GM19463 (cell line): ENCODE measurements around the gene CAMK1.

Experiments
- ATAC-seq: cut with Tn5 transposase; IDR thresholded peaks from one replicate; pipeline ENCODE4 v1.9.1; 2021; ENCODE audit warnings: mild to moderate bottlenecking, moderate library complexity; ENCODE audit not compliant: unreplicated experiment

CAMK1 gene

GRCh38 chr3:9769426-9770275, at the start of gene CAMK1:
Gene CAMK1 (minus strand): TSS chr3:9769947. CDS start chr3:9767749, 2,198 bp downstream.
- peak; percentile 63 for ATAC-seq

DNA sequence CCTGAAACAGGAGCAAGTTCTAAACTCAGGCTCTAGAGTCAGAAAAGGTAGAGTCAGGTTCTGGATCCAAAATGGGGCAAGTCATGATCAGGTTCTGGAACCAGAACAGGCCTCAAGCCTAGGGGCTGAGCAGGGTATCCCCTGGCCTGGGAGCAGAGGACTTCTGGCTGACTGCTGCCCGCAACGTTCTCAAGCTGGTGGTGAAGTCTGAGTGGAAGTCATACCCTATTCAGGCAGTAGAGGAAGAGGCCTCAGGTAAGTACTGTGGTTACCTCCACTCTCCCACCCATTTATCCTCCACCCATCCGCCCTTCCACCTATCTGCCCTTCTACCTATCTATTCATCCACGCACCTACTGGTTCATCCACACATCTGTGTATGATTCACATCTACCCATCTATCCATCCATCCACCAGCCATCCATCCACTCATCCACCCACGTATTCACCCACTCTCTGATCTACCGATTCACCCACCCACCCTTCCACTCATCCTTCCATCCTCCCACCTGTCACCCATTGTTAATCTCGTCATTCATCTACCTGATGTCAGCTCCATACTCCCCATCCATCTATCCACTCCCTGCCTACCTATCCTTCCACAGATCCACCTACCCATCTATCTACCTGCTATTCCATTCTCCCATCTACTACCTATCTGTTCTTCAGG, 49.1 kb upstream of the CAMK1 start:
- ATAC-seq = no peak

DNA sequence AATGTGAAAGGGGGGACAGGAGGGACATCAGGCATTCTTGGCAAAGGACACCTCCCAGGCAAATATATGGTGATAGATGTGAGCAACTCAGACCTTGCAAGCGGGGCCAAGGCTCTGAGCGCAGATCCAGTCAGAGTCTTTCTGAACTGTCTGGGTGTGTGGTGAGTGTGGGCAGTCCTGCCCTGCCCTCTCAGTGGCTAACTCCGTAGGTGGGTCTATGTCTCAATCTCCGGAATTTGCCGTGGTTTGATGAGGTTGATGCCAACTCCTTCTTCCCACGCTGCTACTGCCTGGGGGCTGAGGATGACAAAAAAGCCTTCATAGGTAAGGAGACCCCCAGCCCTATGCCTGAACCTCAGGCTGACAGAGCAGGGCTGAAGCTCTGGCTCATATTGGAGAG, 47.7 kb upstream of the CAMK1 start:
- ATAC-seq = no peak

- ATAC-seq = no peak
Measured at GRCh38 chr3:9815986-9816385, 46.2 kb upstream of the CAMK1 start.

DNA sequence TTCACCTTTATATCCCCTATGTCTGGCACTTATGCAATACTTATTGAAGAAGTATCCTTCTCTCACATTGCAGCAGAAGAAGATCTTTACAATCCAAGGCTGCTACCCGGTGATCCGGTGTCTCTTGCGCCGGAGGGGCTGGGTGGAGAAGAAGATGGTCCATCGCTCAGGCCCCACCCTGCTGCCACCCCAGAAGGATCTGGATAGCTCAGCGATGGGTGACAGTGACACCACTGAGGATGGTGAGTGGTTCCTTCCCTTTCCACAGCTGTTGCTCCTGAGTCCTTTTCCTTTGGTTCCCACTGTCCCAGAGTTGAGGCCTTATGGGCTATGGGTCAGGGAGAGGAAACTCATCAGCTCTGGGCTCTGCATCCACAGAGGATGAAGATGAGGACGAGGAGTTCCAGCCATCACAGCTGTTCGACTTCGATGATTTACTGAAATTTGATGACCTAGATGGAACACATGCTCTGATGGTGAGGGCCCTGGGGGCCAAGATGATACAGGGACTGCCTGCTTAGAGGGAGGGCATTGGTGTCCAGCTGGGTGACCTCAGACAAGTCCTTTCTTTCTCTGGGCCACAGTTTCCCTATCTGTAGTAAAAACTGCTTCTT, 43.2 kb upstream of the CAMK1 start:
- no peak for ATAC-seq

GRCh38 chr3:9810846-9811245, 41.1 kb upstream of the CAMK1 start:
- ATAC-seq = no peak

GRCh38 chr3:9810433-9810770, 40.7 kb upstream of the CAMK1 start:
- ATAC-seq = no peak

DNA sequence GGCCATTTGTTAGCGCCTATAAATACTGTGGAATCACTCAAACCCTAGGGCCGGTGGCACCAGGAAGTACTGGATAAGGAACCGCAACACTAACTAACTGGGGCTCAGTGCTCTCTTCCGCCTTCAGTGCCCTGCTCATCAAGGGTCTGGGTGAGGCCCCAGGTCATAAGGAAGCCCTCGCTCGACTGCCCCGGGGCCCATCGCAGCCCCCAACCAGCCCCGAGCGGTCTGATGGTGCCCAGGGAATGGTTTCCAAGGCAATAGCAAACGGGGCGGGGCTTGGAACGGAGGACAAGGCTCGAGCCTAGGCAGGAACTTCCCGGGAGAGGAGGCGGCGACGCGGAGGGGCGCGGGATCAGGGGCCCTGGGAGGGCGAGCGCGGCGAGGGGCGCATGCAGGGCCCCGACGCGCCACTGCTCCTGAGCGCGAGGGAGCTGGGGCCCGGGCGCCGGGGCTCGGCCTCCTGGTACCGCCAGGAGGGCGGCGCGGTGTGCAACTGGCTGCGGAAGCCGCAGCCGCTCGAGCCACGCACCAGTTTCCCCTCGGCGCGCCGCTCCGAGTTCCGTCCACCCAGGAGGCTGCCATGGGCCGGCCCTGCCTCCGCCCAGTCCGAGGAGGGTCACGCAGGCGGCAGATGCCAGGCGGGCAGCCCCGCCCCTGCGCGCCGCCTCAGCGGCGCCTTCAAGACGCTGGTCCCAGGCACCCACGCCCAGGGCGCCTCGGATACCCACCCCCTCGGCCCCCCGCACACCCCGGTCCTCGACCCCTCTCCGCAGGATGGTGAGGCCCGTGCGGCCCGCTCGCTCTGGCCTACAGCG, 40.1 kb upstream of the CAMK1 start, which contains the start of gene TTLL3:
Gene TTLL3 (plus strand): TSS at position 648 of the 818 bp plus-strand sequence. CDS start 400 bp downstream, outside the sequence.
- ATAC-seq = peak; percentile 55

DNA sequence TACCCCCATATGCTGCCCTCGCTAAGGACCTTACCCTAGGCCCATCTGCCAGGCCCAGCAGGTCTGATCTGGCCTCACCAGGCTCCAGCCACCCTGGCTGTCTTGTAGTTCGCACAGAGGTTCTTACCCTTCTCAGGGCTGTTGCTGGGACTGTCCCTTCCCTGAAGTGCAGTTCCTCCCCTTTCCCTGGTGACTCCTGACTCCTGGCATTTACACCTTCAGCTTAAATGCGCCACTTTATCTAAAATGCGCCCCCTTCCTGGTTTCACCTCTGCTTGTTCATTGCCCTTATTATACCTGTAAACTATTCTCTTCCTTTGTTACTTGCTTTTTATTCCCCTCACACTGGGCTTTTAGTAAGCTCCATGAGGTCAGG, 39.5 kb upstream of the CAMK1 start:
- no peak for ATAC-seq

GRCh38 chr3:9808345-9809037, 38.7 kb upstream of the CAMK1 start:
- peak; percentile 42 for ATAC-seq

- no peak for ATAC-seq
Measured at GRCh38 chr3:9807981-9808344, 38.2 kb upstream of the CAMK1 start.

DNA sequence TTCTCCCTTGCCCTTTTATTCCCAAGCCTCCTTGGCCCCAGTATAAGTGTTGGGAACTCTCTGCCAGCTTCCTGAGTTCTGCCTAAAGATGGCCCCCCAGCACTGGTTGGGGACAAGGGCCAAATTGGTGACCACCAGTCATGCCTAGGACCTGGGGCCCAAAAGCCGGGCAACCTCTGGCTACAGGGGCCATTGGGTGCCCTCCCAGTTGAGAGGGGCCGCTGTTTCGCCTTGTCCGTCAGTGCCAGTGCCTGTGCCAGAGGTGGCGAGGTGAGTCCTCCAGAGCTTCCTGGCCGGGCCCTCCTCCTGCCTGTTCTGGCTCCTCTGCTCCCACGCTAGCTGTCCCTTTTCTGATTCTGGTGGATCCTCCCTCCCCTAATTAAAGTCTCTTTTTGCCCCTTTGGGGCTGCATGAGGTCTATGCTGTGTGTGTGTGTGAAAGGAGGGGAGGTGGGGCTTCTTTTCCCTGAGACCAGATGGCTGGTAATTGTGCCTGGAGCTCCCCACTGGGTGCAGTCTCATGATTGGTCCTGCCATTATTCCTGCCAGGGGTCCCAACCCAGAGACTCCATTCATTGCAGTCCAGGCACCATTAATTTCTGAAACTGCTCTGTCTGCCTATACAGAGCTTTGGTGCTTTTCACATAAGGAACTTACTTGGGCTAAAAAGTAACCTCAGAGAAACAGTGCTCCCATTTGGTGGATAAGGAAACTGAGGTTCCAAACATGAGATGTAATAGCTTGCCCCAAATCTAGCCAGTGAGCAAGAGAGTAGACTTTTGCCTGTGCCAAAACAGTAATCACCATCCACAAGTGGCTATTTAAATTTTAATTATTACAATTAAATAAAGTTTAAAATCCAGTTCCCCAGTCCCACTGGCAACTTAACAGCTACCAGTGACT, 37.2 kb upstream of the CAMK1 start:
- ATAC-seq = no peak

GRCh38 chr3:9806137-9806536, 36.4 kb upstream of the CAMK1 start:
- ATAC-seq = no peak

GRCh38 chr3:9804996-9805395, 35.2 kb upstream of the CAMK1 start:
- ATAC-seq = no peak

GRCh38 chr3:9803494-9803893, 33.7 kb upstream of the CAMK1 start:
- no peak for ATAC-seq

DNA sequence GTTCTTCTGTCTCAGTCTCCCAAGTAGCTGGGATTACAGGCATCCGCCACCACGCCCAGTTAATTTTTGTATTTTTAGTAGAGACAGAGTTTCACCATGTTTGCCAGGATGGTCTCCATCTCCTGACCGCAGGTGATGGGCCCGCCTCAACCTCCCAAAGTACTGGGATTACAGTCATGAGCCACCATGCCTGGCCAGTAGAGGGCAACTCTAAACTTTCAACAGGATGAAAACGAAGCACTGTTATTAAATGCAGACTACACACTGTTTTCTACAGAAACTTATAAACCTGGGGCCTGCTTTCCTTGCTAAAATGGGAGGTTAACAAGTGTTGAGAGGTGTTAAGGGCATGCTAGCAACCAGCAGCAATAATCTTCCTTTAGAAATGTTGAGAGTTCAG, 30.8 kb upstream of the CAMK1 start:
- ATAC-seq = no peak

DNA sequence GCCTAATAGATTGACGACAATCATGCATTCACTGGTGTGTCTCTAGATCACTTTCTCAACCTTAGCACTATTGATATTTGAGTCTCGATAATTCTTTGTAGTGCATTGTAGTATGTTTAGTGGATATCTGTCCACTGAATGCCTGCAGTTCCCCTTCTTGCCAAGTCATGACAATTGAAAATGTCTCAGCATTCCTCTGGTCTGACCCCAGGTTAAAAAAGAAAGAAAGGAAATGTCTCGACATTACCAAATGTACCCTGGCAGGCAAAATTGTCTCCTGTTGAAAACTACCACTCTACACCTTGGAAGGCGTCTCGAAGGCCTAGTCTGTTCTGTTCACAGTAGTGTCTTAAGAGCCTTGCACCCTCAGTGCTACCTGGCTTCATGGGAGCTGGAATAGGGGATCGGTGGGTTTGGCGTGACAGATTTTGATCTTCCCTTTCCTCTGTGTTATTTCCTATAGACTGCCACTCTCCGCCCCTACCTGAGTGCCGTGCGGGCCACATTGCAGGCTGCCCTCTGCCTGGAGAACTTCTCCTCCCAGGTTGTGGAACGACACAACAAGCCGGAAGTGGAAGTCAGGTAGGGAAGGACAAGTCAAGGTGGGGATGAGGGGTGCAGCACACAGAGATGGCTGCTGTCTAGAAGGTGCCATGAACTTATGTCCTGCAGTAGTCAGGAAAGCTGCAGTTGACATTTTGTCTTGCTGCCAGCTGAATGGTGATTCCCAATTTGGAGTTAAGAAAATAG, 27.6 kb upstream of the CAMK1 start:
- ATAC-seq = no peak

GRCh38 chr3:9795207-9795606, 25.5 kb upstream of the CAMK1 start:
- ATAC-seq = no peak

GRCh38 chr3:9794400-9794799, 24.7 kb upstream of the CAMK1 start:
- ATAC-seq = no peak
